NCI-H1436 treated with DMSO at 0.1 percent for 48 hours (cell line): ENCODE data around the gene ARMC5.
"Not testable (repeated sequence)": the region's sequence is repeated elsewhere in the genome, so short reads cannot be mapped to it uniquely, and the experiment has no call there.

Experiments
- DNase-seq: peaks from one replicate; lab custom pipeline; 2025; lab: John Stamatoyannopoulos, UW

ARMC5 gene

GRCh38 chr16:31499928-31500327, 40.6 kb downstream of the ARMC5 start:
- DNase-seq = no peak

- no peak for DNase-seq
These were observed 42.1 kb downstream of the ARMC5 start for GRCh38 chr16:31501226-31501965.

GRCh38 chr16:31501966-31502348, 42.7 kb downstream of the ARMC5 start:
- DNase-seq = no peak

- DNase-seq = no peak
These were observed 43.7 kb downstream of the ARMC5 start for GRCh38 chr16:31502981-31503380.

DNA sequence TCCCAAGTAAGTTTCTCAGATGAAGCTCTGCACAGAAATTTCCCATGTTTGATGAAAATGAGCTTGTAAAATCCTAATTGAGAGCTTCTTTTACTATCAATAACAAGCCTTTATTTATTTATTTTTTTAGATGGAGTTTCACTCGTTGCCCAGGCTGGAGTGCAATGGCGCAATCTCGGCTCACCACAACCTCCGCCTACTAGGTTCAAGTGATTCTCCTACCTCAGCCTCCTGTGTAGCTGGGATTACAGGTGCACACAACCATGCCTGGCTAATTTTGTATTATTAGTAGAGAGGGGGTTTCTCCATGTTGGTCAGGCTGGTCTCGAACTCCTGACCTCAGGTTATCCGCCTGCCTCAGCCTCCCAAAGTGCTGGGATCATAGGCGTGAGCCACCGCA, 44.3 kb downstream of the ARMC5 start:
- not testable (repeated sequence) for DNase-seq

DNA sequence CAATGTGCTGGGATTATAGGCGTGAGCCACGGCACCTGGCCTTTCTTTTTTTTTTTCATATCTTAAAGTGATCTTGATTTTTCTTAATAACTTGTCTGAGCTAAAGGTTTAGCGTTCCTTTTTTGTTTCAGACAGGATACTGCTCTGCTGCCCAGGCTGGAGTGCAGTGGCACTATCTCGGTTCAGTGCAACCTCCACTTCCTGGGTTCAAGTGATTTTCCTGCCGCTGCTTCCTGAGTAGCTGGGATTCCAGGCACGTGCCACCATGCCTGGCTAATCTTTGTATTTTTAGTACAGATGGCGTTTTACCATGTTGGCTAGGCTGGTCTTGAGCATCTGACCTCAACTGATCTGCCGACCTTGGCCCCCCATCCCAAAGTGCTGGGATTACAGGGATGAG, 44.9 kb downstream of the ARMC5 start:
- no peak for DNase-seq

- DNase-seq = no peak
These were observed 46.2 kb downstream of the ARMC5 start for GRCh38 chr16:31505483-31505882.

- DNase-seq = no peak
These were observed 48.3 kb downstream of the ARMC5 start for GRCh38 chr16:31507617-31507928.

DNA sequence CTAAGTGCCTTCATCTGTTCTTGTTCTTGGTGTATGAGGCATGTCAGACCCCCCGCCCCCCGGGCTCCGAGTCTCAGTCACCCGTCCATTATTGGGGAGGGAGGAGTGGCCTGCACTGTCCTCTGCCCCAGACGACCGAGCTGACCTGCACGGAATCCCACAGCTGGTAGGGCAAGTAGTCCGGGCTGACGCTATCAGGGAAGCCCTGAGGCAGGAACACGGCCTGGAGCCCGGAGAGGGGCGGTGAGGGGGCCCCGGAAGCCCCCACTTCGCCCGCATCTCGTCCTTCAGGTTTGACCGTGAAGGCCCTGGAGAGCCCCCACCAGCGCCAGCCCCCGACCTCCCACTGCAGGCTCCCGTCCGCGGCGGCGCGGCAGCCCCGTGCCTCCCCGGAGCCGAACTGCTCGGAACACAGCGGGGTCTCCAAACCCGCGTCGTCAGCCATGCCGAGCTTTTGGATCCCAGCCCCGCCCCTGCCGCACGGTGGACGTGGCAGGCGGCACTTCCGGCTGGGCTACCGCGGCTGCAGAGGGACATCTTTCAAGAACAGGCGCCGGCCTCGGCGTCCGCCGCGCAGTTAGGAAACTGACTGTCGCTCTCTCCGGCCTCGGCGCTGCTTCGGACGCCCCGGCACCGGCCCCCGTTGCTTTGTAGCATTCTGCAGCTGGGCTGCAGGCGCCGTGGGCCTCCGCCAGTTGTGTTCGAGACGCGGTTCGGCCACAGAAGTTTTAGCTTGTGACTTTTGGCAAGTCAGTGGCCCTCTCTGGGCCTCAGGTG, 48.8 kb downstream of the ARMC5 start, which contains the start of gene RUSF1:
Gene RUSF1 (minus strand): TSS at position 463 of the 777 bp plus-strand sequence. CDS start 18 bp downstream, at position 445.
- no peak for DNase-seq

DNA sequence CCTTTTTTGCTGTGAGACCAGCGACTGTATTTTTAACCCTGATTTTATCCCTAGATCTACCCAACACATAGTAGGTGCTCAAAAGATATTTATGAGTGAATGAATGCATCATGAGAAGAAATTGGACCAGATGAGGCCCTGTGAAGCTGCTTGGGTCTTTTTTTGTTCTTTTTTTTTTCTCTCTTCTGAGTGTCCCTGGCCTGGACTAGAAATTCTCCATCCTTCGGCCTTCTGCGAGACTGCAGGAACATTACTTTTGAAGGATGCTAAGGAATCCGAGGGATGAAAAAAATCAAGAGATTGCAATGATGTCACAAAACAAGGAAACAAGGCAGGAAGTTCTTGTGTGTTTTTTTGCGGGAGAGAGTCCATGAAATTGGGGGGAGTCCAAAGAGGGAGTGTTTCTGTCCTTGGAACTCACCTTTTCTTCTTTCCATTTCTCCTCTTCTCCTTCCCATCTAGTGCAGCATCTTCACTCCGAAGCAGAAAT, 49.5 kb downstream of the ARMC5 start:
- DNase-seq = no peak

DNA sequence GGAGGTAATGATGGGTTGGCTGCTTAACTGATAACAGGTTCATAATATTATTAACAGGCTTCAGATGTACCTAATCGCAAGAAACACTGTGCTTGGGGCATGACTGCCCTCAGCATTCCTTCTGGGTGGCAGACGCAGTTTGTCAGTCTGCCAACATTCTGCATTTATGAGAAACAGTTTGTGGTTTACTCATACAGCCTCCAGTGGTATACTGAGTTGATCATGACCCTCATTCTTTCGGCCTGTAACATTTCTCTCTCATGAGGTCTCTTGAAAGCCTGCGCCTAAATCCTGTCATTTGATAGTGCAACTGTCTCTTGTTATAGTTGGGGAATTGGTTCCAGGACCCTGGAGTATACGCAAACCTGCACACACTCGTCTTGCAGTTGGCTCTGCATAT, 53.8 kb downstream of the ARMC5 start:
- DNase-seq = no peak

GRCh38 chr16:31513884-31514283, 54.6 kb downstream of the ARMC5 start:
- no peak for DNase-seq
